CD4-positive, alpha-beta T cell (primary cell): ENCODE measurements around the gene ARTN. TPM values are rescaled to one million over a fixed set of nuclear protein-coding genes. Genes with fewer than 3 reads are reported as not detected.

Experiments used
- ATAC-seq: fragments of 200-7000 bp; cut with Tn5 transposase; one replicate; pipeline ENCODE4 v1.10.0; 2022; ENCODE audit warnings: mild to moderate bottlenecking; ENCODE audit not compliant: poor library complexity
- CTCF ChIA-PET: fragments of 350-600 bp; sonication (Branson Sonifier 250); formaldehyde crosslinking; loops from one replicate; lab custom pipeline; 2021; ENCODE audit warnings: antibody characterized with exemption, inconsistent platforms; lab: Charles Lee
- POLR2A ChIA-PET: fragments of 350-600 bp; sonication (Branson Sonifier 250); formaldehyde crosslinking; loops from one replicate; lab custom pipeline; 2021; ENCODE audit warnings: antibody characterized with exemption, inconsistent platforms; lab: Charles Lee
- DNase-seq, 14 experiments: peaks; one replicate each; pipeline ENCODE4 v3.0.0-alpha.2; 2013 to 2020; ENCODE audit warnings: mixed read lengths in 2 of 14
- H3K27ac ChIP-seq, 2 donors: one replicate each; pipeline versions ENCODE4 v1.5.1 to v1.7.0; 2013; ENCODE audit warnings: low read length in 2 of 2, low read depth in 1 of 2, mild to moderate bottlenecking in 1 of 2
- H3K27me3 ChIP-seq, 2 experiments: 1 replicate in 1 of 2; 2 replicates in 1 of 2; pipeline versions ENCODE4 v1.6.1 to v1.7.0; 2013; ENCODE audit warnings: low read length in 2 of 2, control low read depth in 1 of 2, mild to moderate bottlenecking in 1 of 2, moderate library complexity in 1 of 2; ENCODE audit not compliant: insufficient read depth in 2 of 2, control insufficient read depth in 1 of 2
- H3K36me3 ChIP-seq: one replicate; pipeline ENCODE4 v1.6.1; 2013; ENCODE audit warnings: low read length, control low read depth; ENCODE audit not compliant: insufficient read depth
- H3K4me1 ChIP-seq: one replicate; pipeline ENCODE4 v1.6.1; 2013; ENCODE audit warnings: low read length, control low read depth; ENCODE audit not compliant: insufficient read depth
- H3K4me3 ChIP-seq: one replicate; pipeline ENCODE4 v1.5.1; 2013; ENCODE audit warnings: mild to moderate bottlenecking, low read length, moderate library complexity
- H3K9me3 ChIP-seq, 2 experiments: 1 replicate in 1 of 2; 2 replicates in 1 of 2; pipeline versions ENCODE4 v1.6.1 to v1.7.0; 2013; ENCODE audit warnings: low read length in 2 of 2, mild to moderate bottlenecking in 2 of 2, control low read depth in 1 of 2, moderate library complexity in 1 of 2; ENCODE audit not compliant: control insufficient read depth in 1 of 2, insufficient read depth in 1 of 2
- H3K27ac Mint-ChIP-seq: one replicate; pipeline ENCODE4 v1.8.0; 2020; ENCODE audit warnings: mixed read lengths
- H3K27me3 Mint-ChIP-seq: one replicate; pipeline ENCODE4 v1.8.0; 2021; ENCODE audit warnings: mixed read lengths
- H3K36me3 Mint-ChIP-seq: one replicate; pipeline ENCODE4 v1.8.0; 2021; ENCODE audit warnings: low read depth, mixed read lengths
- H3K4me1 Mint-ChIP-seq: one replicate; pipeline ENCODE4 v1.8.0; 2021; ENCODE audit warnings: low read depth, mixed read lengths
- H3K4me3 Mint-ChIP-seq: one replicate; pipeline ENCODE4 v1.8.0; 2020; ENCODE audit warnings: mild to moderate bottlenecking, mixed read lengths
- H3K9me3 Mint-ChIP-seq: one replicate; pipeline ENCODE4 v1.8.0; 2020; ENCODE audit warnings: mixed read lengths
- CTCF ChIP-seq: fragments of 200-600 bp; IDR thresholded peaks from one replicate; pipeline ENCODE4 v1.8.0; 2022; ENCODE audit warnings: antibody characterized with exemption, mild to moderate bottlenecking
- intact Hi-C, 2 experiments: fragments of 100-400 bp; cut with DNase I in 1 of 2; cut with micrococcal nuclease in 1 of 2; formaldehyde crosslinking; loops; one replicate each; pipeline versions ENCODE4 v1.15.1 to v1.9.0; 2023 to 2025; cut with DNase I, micrococcal nuclease
- total RNA-seq, 174 experiments: library from RNA in 2 of 174; stranded (reverse) in 2 of 174; gene quantifications; one replicate each; pipeline ENCODE4 v1.2.3 and lab custom pipeline; 2021 to 2026

Gene ARTN
- total RNA-seq, 2 experiments from 2014 or later: 0.55 to 1.3 TPM

GRCh38 chr1:43944860-43945259 lies 11.3 kb downstream of the ARTN start:
- Histone ChIP-seq H3K36me3 (peaks cover 1% of the 10 kb centered on the region), H3K27ac (no peak overlapping the region), H3K4me3 (no peak overlapping the region), H3K4me1 (peaks cover 36% of the 10 kb centered on the region), H3K27me3 (no peaks in the 10 kb centered on the region), H3K9me3 (no peaks in the 10 kb centered on the region)
- Mint-ChIP-seq H3K27me3 (no peaks in the 10 kb centered on the region), H3K27ac (no peak overlapping the region), H3K9me3 (no peaks in the 10 kb centered on the region), H3K36me3 (peaks cover 7% of the 10 kb centered on the region), H3K4me1 (peaks cover 49% of the 10 kb centered on the region), H3K4me3 (peak overlapping the region; percentile 65)
- intact Hi-C loops: loop anchor here (5.0 to 10.0 kb wide), 6 partner anchors 183 to 1130 kb away; partner anchors contain the start of genes DMAP1 (in 1 of the 2), ELOVL1 (in 1 of the 2), ERMAP (in 1 of the 2) and HYI (in 1 of the 2)
- TF ChIP-seq CTCF: no peak
- DNase-seq (no peak), ATAC-seq (no peak)
- POLR2A ChIA-PET: no interaction called here
- CTCF ChIA-PET: interaction anchor here (1.5 kb wide), 1 partner anchor 10 kb away, joined by 5 read pairs; no protein-coding TSS in a partner anchor

DNA sequence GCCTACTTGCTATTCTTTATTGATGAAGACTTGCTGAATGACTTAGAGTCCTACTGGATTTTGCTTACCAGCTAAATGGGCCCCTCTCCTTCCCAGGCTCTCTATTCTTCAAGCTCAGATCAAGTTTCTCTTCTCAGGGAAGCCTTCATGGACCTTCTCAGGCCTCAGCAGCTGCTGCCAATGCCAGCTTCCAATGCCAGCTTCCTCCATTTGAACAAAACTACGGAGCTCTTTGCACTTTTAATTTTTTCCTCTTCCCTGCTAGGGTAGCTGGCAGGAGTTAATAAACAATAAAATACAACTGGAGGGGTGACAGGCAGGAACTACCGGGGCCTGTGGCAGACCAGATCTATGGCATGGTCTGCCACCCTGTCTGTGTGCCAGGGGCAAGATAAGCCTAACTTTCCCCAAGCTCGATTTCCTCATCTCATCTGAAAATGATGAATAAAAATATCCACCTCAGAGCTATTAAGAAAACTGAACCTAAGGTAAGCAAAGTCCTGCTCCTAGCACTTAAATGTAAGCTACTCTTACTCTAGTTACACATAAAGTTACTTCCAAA lies 12.2 kb downstream of the ARTN start:
- TF ChIP-seq CTCF: no peak
- no peaks in the 10 kb centered on the region for H3K27me3 Mint-ChIP-seq
- H3K9me3 ChIP-seq: no peaks in the 10 kb centered on the region
- peaks cover 15% of the 10 kb centered on the region for H3K36me3 Mint-ChIP-seq
- H3K27me3 ChIP-seq: no peaks in the 10 kb centered on the region
- H3K4me1 Mint-ChIP-seq: peaks cover 56% of the 10 kb centered on the region
- peaks cover 9% of the 10 kb centered on the region for H3K36me3 ChIP-seq
- H3K4me1 ChIP-seq: peaks cover 36% of the 10 kb centered on the region
- peak overlapping the region; percentile 91 for H3K27ac Mint-ChIP-seq
- CTCF ChIA-PET: interaction anchor here (0.5 to 2.2 kb wide), 3 partner anchors 11 to 717 kb away, joined by 3 to 24 read pairs (median 5); partner anchors contain the start of gene ARTN
- no peak for ATAC-seq
- no peaks in the 10 kb centered on the region for H3K9me3 Mint-ChIP-seq
- intact Hi-C loops: loop anchor here (1.0 to 10.0 kb wide), 12 partner anchors 24 to 1131 kb away; partner anchors contain the start of genes ATP6V0B (in 2 of the 2), ST3GAL3 (in 2 of the 2), CCDC24 (in 1 of the 2) and DMAP1 (in 1 of the 2)
- peak overlapping the region; percentile 94 for H3K4me3 ChIP-seq
- peak overlapping the region; percentile 93 to 94 for H3K27ac ChIP-seq
- POLR2A ChIA-PET: interaction anchor here (0.9 to 1.7 kb wide), 6 partner anchors 24 to 295 kb away, joined by 3 to 7 read pairs (median 5); partner anchors contain the start of genes ATP6V0B, DPH2, KDM4A and ST3GAL3
- no peak for DNase-seq
- H3K4me3 Mint-ChIP-seq: peak overlapping the region; percentile 91

DNA sequence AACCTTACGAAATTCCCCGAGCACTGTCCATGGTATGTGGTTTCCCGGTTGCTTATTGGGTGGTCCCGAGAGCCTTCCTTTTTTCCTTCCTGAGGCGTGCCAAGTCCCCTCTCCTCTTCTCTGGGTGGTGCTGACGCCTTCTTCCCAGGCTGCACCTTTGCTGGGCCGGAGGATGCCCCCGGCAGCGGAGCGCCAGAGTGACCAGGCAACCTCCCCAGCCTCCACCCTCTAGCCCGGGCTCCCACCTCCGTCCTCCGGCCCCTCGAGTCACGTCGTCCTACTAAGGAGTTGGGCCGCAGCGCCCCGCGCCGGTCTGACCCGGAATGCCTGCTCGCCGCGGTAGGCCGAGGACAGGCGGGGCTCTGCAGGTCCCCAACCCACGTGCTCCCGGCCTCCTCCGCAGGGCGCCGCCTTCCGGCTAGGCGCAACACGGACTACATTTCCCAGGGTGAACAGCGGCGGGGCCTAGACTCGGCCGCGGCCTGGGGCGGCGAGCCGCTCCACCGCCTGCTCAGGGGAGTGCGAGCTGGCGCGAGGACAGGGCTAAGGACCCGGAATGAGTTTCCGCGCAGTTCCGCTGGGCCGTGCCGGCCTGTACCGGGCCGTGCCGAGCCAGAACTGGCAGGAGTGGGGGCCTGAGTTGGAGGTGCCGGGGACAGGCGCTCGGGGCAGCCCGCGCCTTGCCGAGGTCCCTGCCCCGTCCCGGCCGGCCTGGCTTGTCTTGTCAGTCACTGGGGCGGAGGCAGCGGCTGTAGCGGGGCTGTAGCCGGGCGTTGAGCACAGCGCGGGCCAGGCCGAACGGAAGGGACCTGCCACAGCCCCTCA lies 12.8 kb downstream of the ARTN start, which contains the start of gene IPO13:
Gene IPO13 (plus strand): TSS at position 715 of the 825 bp plus-strand sequence. CDS start 651 bp downstream, outside the sequence.
- Mint-ChIP-seq H3K4me1 (peaks cover 63% of the 10 kb centered on the region), H3K4me3 (peak within 1 kb of the TSS; percentile 91), H3K27me3 (no peaks in the 10 kb centered on the region), H3K27ac (peak within 1 kb of the TSS; percentile 91), H3K36me3 (peaks cover 15% of the 10 kb centered on the region), H3K9me3 (no peaks in the 10 kb centered on the region)
- H3K4me1 ChIP-seq: peaks cover 36% of the 10 kb centered on the region
- peak within 1 kb of the TSS; percentile 94 for H3K4me3 ChIP-seq
- ATAC-seq: peak; percentile 96
- ChIA-PET POLR2A (interaction anchor here (0.9 to 1.7 kb wide), 7 partner anchors 23 to 296 kb away, joined by 3 to 7 read pairs (median 6); partner anchors contain the start of genes ATP6V0B, DPH2, KDM4A and ST3GAL3), CTCF (interaction anchor here (0.9 to 2.2 kb wide), 4 partner anchors 12 to 29 kb away, joined by 4 to 24 read pairs (median 6); partner anchors contain the start of genes ARTN, ATP6V0B and DPH2)
- no peaks in the 10 kb centered on the region for H3K9me3 ChIP-seq
- peak within 1 kb of the TSS; percentile 93 to 94 for H3K27ac ChIP-seq
- peaks cover 9% of the 10 kb centered on the region for H3K36me3 ChIP-seq
- no peaks in the 10 kb centered on the region for H3K27me3 ChIP-seq
- intact Hi-C loops: loop anchor here (1.0 to 10.0 kb wide), 12 partner anchors 23 to 1132 kb away; partner anchors contain the start of genes ATP6V0B (in 2 of the 2), ST3GAL3 (in 2 of the 2), CCDC24 (in 1 of the 2) and DMAP1 (in 1 of the 2)
- TF ChIP-seq CTCF: peak; percentile 65
- peak; percentile 91 to 97 (median 94) for DNase-seq
